GM19351 (cell line): ENCODE measurements around the gene ZNF608.

Source experiments
- ATAC-seq: cut with Tn5 transposase; IDR thresholded peaks from one replicate; pipeline ENCODE4 v1.9.1; 2021; ENCODE audit warnings: mild to moderate bottlenecking, moderate library complexity; ENCODE audit not compliant: unreplicated experiment

The ZNF608 gene

GRCh38 chr5:124697933-124698591 lies 48.4 kb downstream of the ZNF608 start:
- no peak for ATAC-seq

GRCh38 chr5:124697501-124697900 lies 48.9 kb downstream of the ZNF608 start:
- ATAC-seq: no peak

GRCh38 chr5:124696898-124697297 lies 49.5 kb downstream of the ZNF608 start:
- no peak for ATAC-seq
